GM19395 (cell line): ENCODE results near the gene PKD1L1.
"Not testable (repeated sequence)": the region's sequence is repeated elsewhere in the genome, so short reads cannot be mapped to it uniquely, and the experiment has no call there.

Experiments used
- ATAC-seq: cut with Tn5 transposase; IDR thresholded peaks from one replicate; pipeline ENCODE4 v1.9.1; 2021; ENCODE audit warnings: mild to moderate bottlenecking, moderate library complexity; ENCODE audit not compliant: unreplicated experiment

Gene PKD1L1

GRCh38 chr7:47803846-47804245 is 144.4 kb downstream of the PKD1L1 start:
- ATAC-seq, result no peak

GRCh38 chr7:47803025-47803424 is 145.2 kb downstream of the PKD1L1 start:
- no peak for ATAC-seq

GRCh38 chr7:47801423-47801822 is 146.8 kb downstream of the PKD1L1 start:
- no peak for ATAC-seq

- ATAC-seq, result no peak
These were observed 148.7 kb downstream of the PKD1L1 start for GRCh38 chr7:47799524-47799923.

- no peak for ATAC-seq
These were observed 151.9 kb downstream of the PKD1L1 start for GRCh38 chr7:47796347-47796746.

- no peak for ATAC-seq
These were observed 152.6 kb downstream of the PKD1L1 start for GRCh38 chr7:47795631-47796030.

- not testable (repeated sequence) for ATAC-seq
These were observed 153.1 kb downstream of the PKD1L1 start for GRCh38 chr7:47795126-47795525.

- no peak for ATAC-seq
These were observed 154.2 kb downstream of the PKD1L1 start for GRCh38 chr7:47794016-47794415.

GRCh38 chr7:47793186-47793585 is 155.1 kb downstream of the PKD1L1 start:
- not testable (repeated sequence) for ATAC-seq

- no peak for ATAC-seq
These were observed 155.6 kb downstream of the PKD1L1 start for GRCh38 chr7:47792521-47793121.

- no peak for ATAC-seq
These were observed 156.6 kb downstream of the PKD1L1 start for GRCh38 chr7:47791682-47792081.

- ATAC-seq, result no peak
These were observed 160.2 kb downstream of the PKD1L1 start for GRCh38 chr7:47788083-47788482.

GRCh38 chr7:47787249-47788069 is 160.8 kb downstream of the PKD1L1 start:
- no peak for ATAC-seq

GRCh38 chr7:47786557-47787248 is 161.6 kb downstream of the PKD1L1 start:
- no peak for ATAC-seq

- ATAC-seq, result no peak
These were observed 162.2 kb downstream of the PKD1L1 start for GRCh38 chr7:47785923-47786556.

GRCh38 chr7:47783456-47784223 is 164.6 kb downstream of the PKD1L1 start:
- ATAC-seq, result no peak

GRCh38 chr7:47782792-47783191 is 165.5 kb downstream of the PKD1L1 start:
- no peak for ATAC-seq

GRCh38 chr7:47782022-47782421 is 166.2 kb downstream of the PKD1L1 start:
- no peak for ATAC-seq

- ATAC-seq, result no peak
These were observed 167.7 kb downstream of the PKD1L1 start for GRCh38 chr7:47780555-47780954.

- ATAC-seq, result no peak
These were observed 168.9 kb downstream of the PKD1L1 start for GRCh38 chr7:47779341-47779771.
